GM04504 (cell line): Measurements from ENCODE around the gene SLC13A1.
"Not testable (repeated sequence)": the region's sequence is repeated elsewhere in the genome, so short reads cannot be mapped to it uniquely, and the experiment has no call there.

Experiments used
- DNase-seq: peaks from one replicate; pipeline ENCODE4 v3.0.0-alpha.2; 2012; ENCODE audit warnings: low read depth

The SLC13A1 gene, protein sequence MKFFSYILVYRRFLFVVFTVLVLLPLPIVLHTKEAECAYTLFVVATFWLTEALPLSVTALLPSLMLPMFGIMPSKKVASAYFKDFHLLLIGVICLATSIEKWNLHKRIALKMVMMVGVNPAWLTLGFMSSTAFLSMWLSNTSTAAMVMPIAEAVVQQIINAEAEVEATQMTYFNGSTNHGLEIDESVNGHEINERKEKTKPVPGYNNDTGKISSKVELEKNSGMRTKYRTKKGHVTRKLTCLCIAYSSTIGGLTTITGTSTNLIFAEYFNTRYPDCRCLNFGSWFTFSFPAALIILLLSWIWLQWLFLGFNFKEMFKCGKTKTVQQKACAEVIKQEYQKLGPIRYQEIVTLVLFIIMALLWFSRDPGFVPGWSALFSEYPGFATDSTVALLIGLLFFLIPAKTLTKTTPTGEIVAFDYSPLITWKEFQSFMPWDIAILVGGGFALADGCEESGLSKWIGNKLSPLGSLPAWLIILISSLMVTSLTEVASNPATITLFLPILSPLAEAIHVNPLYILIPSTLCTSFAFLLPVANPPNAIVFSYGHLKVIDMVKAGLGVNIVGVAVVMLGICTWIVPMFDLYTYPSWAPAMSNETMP

DNA sequence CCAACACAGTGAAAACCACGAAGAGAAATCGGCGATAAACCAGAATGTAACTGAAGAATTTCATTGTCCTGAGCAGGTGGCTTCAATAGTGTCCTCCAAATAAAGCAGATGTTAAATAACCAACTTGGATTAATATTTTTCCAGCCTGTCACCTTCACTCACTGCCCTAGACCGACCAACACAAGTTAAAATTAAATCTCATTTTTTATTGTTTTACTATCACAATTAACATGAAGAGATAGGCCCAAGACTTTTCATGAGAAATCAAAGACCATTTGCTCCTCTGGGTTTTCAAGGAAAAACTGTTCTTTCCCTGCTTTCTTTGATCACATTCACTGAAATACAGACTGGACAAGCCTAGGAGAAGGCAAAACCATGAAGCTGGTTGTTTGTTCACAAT lies at the start of gene SLC13A1:
Gene SLC13A1 (minus strand): TSS at position 87 of the 400 bp plus-strand sequence. CDS start 23 bp downstream, at position 64.
- DNase-seq = no peak

DNA sequence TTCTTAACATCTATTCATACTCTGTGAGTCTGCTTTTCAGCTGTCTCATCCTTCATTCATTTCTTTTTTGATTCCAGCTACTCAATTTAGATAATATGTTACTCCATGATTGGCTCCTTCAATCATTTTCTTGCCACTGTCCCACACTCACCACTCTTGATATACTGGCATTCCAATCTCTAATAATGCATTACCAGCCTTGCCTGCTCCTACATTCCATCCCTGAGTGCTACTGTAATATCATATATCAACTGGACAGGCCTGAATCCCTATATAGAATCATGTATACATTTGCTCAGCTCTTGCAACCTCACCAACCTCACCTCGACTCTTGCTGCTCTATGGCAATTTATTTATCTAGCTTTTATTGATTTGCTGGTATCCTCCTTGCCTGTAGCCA lies 45.0 kb upstream of the SLC13A1 start:
- DNase-seq = no peak

DNA sequence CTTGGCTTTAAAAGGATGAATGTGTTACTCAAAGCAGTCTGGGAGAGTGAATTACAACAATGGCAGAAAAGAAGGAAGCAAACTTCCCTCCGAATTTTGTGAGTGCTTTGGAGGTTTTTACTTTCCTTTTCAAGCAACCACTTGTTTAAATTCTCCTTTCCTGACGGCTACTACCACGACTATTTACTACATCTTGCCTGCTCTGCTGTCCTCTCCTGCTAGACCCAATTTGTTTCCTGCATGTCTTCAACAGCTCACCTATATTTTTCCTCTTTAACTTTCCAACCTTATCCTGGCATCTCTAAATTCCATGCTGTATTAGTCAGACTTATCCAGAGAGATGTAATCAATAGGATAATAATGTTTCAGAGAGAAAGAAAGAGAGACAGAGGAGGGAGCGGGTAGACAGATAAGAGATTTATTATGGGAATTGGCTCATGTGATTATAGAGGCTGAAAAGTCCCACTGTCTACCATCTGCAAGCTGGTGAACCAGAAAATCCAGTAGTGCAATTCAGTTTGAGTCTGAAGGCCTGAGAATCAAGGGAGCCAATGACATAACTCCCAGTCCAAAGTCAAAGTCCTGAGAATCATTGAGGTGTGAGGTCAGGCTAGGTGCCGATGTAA lies 42.8 kb upstream of the SLC13A1 start:
- no peak for DNase-seq

DNA sequence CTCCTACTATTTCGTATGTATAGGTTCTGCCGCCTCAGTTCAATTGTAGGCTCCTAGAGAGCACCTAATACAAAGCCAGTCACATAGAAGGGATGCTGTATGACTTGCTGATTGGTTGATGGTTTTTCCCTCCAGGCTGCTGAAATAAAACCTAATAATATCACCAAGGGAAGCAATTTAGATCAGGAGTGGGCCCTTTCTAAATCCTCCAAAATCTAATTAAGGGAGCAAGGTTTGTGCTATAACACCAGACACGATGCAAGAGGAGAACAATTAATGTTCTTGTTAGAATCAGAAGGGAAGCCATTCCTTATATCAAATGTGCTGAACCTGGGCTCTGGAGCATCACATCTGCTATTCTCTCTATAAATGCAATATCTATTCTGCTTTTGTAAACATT lies 42.0 kb upstream of the SLC13A1 start:
- no peak for DNase-seq

DNA sequence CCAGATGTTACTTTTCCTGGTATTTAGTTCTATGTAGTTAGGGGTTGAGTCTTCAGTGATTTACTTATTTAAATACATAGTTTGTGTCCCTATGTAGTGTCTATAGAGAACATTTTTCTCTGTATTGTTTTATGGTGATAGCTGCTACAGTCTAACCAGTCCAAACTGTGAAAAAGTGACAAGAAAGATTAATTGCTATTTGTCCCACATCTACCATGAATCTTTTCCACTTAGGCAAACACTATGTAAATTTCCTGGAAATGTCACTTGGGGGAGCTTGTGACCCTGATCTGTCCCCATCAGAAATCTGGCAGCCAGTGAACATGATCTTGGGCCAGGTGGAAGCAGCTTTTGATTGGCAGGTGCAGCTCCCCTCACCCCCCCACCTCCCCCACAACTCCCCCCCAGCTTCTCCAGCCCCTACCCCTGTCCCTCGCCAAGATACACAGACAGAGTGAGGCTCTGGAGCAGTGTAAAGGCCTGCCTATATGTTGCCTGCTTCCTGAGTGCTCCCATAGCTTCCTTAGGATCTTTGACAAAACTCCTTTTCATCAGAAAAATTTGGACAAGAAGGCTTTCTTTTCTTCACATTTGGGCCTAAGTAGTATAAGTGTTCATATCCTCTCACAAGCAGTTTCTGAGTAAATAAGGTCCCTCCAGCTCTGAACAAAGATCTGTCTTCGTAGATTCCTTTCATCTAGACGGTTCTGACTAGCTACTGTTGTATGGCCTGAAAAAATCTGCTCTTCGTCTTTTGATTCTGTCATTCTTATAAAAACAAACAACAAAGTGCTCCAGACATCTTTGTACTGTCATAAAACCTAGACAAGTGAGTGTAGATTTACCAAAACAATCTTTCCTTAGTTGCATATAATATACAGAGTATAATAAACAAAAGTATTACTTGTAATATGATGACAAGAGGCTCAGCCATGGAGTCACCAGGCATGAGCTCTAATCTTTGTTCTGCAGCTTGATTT lies 31.5 kb upstream of the SLC13A1 start:
- no peak for DNase-seq

DNA sequence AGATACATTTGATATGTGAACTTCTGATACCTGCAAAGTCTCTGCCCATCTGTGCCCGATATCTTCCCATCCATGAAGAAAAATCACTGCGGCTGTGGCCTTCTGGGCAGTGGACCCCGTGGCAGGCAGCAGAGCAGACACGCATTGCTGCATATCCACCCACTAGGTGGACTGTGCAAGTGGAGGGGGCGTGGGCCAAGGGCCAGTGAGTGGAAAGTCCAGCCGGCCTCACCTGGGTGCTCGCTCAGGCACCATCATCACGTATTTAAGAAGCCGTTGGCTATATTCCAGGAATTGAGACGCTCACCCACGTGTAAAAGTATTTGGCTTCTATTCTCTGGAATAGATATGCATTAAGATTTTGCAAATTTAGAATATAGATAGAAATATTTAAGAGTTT lies 30.8 kb upstream of the SLC13A1 start:
- DNase-seq = no peak

DNA sequence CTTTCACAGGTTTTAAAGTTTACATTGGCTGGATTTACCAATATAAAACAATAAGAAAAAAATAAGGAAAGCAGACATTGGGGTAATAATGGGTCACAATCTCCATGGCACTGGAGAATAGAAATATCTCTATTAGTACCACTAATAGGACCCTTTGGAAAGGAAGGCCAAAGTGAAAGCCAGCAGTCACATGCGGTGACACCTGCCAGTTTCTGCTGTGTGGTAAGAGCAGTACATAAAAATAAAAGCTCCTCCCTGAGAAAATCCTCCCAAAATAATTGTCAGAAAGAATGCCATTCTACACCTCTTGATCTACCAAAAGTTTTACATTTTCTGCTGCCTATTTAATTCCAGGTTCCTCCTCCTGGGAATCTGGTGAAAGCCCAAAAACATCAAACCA lies 30.4 kb upstream of the SLC13A1 start:
- DNase-seq = no peak

DNA sequence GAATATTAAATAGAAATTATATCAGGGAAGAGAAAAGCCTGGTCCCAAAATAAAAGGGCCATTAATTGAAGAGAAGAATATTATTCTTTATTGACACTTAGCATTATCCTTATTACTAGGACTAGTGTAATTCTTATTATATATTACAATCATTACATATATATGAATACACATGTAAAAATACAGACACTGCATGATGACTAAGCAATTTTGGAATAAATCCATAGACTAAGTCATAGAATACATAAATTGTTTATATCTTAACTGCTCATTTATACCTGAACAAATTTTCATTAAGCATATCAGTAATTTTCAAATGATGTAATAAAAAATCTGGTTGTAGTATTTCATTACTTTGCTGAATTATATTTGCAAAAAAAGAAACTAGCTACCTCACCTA lies 29.7 kb upstream of the SLC13A1 start:
- DNase-seq = no peak

DNA sequence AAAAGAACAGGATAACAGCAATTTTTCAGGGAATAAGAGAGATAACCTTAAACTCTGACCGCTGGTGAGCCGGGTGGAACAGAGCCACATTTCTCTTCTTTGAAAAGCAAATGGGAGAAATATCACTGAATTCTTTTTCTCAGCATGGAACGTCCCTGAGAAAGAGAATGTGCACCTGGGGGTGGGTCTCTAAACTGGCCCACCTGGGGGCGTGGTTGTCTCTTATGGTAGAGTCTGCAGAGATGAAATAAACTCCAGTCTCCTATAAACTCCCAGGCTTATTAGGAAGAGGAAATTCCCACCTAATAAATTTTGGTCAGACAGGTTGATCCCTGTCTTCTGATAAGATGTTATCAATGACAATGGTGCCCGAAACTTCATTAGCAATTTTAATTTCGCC lies 27.9 kb upstream of the SLC13A1 start:
- not testable (repeated sequence) for DNase-seq

DNA sequence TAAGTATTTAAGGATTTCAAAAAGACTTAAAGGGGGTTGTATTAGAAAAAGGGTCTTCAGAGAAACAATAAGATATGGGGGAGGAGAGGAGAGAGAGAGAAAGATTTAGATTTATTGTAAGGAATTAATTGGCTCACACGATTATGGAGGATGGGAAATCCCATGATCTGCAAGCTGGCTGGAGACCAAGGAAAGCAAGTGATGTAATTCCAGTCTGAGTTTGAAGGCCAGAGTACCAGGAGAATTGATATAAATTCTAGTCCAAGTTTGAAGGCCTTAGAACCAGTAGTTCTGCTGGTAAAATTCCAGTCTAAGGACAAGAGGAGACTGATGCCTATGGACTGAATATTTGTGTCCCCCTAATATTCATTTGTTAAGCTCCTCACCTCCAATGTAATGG lies 20.6 kb upstream of the SLC13A1 start:
- DNase-seq = no peak

DNA sequence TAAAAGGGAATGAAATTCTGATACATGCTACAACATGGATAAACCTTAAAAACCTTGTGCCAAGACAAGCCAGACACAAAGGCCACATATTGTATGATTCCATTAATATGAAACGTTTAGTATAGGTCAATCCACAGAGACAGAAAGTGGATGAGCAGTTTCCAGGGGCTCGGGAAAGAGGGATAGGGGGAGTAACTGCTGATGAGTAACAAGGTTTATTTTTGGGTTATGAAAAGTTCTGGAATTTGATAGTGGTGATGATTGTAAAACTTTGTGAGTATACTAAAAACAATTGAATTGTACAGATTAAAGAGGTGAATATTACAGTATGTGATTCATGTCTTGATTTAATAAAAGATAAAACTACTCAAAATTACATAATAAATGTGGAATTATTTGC lies 19.1 kb upstream of the SLC13A1 start:
- no peak for DNase-seq

DNA sequence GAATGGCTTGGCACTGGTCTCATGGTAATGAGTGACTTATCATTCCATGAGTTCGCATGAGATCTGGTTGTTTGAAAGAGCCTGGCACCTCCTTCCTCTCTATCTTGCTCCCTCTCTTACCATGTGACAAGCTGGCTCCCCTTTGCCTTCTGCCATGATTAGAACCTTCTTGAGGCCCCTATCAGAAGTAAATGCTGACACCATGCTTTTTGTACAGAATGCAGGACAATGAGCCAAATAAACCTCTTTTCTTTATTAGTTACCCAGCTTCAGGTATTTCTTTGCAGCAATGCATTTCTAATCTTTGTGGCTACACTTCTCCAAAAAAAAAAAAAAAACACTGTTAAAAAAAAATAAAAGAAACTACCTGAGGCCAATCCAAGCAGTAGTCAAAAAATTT lies 17.1 kb upstream of the SLC13A1 start:
- DNase-seq = no peak

DNA sequence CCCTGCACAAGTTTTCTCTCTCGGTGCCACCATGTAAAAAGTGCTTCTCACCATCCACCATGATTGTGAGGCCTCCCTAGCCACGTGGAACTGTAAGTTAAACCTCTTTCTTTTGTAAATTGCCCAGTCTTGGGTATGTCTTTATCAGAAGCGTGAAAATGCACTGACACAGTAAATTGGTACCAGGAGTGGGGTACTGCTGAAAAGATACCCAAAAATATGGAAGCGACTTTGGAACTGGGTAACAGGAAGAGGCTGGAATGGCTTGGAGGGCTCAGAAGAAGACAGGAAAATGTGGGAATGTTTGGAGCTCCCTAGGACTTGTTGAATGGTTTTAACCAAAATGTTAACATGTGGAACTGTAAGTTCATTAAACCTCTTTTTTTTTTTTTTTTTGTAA lies 15.6 kb upstream of the SLC13A1 start:
- no peak for DNase-seq

DNA sequence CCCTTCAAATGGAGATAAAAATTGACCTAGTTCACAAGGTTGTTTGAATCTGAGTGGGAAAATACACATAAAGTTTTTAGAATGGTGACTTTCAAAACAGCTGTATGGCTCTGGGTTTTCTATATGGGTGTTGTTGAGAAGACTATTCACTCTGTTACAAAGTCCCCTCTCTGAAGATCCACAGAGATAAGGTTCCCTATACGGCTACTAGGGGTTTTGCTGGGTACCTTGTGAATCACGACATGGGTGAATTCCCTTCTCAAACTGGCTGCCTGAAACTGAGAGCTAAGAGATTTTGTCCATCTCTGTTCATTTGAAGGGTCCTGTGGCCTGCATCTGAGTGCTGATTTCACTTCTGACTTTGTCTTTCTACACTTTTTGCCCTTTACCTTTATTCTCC lies 11.8 kb upstream of the SLC13A1 start:
- DNase-seq = no peak

DNA sequence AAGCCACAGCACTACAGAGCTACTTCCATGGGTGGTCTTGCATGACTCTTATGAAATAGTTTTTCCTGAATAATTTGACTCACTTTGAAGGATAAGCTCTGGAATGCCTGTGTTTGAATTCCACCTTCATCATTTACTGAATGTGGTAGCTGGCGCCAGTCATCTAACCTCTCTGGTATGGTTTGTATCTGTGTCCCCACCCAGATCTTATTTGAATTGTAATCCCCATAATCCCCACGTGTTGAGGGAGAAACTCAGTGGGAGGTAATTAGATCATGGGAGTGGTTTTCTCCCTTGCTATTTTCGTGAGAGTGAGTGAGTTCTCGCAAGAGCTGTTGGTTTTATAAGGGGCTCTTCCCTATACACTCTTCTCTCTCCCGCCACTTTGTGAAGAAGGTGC lies 11.2 kb upstream of the SLC13A1 start:
- DNase-seq = no peak

DNA sequence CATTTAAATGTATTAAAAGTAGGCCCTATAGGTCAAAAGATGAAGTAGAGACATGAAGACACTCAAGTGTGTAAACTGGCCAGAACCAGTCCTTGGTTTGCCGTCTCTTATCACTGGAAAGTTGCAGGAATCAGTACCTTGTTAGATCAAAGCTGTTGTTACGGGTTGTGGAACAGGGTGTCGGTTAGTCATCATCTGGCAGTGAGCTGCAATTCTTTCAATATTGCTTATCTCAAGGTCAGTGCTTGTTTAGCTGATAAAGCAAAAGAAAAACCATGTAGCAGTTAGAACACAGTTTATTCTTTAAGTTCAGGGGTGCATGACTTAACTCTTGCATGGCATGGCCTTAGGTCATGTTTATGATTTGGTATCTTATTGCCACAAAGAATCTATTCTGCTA lies 10.0 kb upstream of the SLC13A1 start:
- no peak for DNase-seq

DNA sequence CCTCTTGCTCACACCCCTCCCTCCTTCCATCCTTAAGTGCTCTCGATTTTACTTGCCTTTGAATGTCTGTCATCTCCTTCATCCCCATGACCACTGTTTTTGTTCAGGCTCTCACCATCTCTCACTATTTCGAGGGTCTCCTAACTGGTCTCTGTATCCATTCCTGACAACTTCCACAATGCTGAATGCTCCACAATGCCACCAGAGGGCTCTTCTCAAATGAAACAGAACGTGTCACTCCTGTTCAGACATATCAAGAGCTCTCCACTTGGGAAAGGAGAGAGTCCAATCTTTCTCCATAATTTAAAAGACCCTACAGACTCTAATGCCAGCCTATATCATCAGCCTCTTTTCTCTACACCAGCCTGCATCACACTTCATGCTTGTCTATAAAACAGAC lies 9.0 kb upstream of the SLC13A1 start:
- DNase-seq = no peak

DNA sequence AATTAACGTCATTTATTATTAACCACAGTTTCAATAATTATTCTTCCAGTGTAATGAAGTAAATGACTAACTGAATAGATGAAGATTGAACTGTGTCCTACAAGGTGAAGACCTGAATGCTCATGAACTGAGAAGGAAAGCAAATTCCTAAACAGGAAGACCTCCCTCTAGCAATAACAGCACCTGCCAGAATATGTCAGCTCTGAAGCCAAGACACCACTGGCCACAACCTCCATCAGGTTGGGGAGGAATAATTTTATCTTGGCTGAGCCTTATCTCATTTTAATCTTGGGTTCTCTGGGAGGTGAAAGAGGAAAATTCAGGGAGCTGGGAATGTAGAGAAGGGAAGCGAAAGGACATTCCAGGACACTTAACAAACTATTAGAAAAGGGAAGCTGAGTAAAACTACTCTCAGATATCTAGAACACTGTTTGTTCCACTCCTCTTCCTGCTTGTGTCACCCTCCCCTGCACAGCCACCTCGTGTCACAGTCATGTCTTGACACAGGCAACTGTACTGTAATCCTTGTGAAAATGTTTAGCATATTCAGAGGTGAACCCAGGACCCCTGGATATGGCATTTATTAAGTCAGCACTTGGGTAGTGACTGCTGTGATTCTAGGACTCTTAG lies 4.6 kb upstream of the SLC13A1 start:
- DNase-seq = no peak

DNA sequence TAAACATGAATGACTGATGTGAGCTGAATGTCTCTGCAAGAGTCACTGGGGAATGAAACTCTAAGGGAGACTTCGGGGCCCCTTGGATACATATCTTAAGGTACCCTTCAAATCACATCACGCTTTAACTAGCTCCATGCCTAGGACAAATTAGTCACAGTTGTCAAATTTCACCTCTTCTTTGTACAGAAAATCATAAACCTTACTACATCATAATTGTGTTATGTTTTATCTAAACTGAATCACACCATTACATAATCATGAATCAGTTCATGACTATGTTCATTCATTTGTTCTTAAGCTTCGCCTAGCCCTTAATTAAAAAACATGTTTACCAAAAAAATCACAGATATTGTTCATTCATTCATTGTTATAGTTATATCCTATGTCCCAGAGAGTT lies 2.1 kb upstream of the SLC13A1 start:
- no peak for DNase-seq

DNA sequence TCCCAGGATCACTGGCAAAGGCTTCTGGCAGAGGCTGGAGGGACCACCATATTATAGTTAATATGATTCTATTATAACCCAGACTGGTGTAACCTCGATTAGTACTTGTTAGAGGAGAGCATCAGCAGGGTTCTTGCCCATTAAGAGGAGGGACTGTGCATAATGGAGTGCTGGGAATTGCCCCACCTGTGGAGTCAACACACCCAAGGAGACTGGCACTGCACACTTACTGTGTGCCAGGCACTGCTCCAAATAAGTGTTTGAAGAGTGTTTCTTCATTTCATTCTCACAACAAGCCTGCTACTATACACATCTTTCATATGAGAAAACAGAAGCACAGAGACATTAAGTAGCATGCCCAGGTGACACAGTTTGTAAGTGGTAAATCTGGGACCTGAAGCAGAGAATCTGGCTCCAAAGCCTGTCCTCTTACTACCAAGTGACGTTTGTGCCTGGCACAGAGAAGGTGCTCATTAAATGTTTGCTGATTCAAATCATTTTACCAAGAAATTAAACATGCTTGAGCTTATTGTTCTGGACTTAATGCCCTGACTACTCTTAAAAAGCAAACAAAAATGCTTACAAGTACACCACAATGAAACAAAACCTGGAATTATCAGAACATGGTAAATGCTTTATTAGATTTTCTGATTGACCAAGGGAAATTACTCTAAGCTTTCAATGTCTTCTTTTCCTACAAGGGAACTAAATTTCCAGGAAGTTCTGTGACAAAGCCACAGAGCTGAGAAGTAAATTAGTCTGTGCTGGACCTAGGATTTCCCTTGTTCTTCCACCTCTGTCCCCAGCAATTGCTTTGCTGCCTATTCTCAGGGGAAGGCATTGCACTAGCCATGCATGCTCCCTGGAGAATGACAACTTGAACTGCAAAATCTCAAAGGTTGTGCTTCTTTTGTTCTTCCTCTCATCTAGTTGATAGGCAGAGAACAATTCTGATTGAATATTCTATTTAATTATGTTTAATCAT lies 809 bp downstream of the SLC13A1 start:
- DNase-seq = no peak

DNA sequence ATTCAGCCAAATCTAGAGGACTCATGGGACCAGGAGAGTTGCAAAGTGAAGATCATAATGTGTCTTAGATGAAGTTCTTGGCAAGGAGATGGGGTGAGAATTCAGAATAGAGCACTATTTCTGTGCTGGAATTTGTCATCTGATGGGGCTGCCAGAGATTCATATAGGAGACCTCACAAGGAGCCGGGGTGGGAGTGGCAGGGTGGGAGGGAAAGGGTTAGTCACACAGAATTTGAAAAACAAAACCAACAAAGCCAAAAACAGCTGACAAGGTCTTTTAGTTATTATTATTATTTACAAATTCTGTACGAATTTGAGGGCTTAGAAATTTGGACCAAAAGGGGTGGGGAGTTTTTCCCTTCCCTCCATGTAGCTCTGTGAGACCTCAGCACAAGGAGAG lies 1.7 kb downstream of the SLC13A1 start:
- DNase-seq = no peak
